HEK293T (cell line): ENCODE data around the gene SUN5.

ENCODE experiments used
- FOXA1 ChIP-seq: fragments of 450-650 bp; IDR thresholded peaks from 2 replicates; pipeline ENCODE4 v1.6.1; 2016; ENCODE audit warnings: mild to moderate bottlenecking
- L3MBTL2 ChIP-seq: fragments of 450-650 bp; conservative IDR thresholded peaks from 2 replicates; pipeline ENCODE4 v1.6.1; 2016; ENCODE audit warnings: mild to moderate bottlenecking

DNA sequence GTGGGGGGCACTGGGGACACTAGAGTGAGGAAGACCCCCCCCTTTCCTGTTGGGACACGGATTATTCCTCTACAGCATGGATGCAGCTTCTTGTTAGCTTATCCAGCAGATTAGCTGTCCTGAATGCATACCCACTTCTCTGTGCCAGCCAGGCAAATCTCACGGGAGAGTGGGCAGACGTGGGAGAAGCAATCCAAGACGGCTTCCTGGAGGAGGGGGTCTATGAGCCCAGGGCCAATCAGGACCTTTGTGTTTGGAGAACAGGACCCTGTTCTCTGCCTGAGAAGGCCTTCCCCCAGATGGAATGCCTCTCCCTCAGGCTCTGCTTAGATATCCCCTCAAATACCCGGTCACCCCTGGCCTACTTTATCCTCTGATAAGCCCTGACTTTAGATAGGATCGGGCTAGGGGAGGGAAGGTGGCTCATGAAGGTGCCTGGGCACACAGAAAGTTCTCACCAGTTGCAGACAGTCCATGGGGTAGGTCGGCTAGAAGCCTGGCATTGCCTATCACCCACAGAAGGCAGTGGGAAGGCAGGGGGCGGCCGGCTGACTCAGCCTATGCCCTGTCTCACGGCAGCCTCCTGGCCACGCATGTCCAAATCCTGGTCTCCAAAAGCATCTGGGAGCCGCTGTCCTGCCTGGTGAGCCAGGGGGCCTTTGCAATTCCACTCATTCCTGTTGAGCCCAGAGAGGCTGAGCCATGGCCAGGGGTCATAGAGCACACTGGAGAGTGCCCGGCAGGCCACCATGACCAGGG, 34.7 kb downstream of the SUN5 start:
- TF ChIP-seq FOXA1 (no peak), L3MBTL2 (no peak)
